GM19395 (cell line): ENCODE measurements around the gene CEACAM19.
"Not testable (repeated sequence)": the region's sequence is repeated elsewhere in the genome, so short reads cannot be mapped to it uniquely, and the experiment has no call there.

Experiments
- ATAC-seq: cut with Tn5 transposase; IDR thresholded peaks from one replicate; pipeline ENCODE4 v1.9.1; 2021; ENCODE audit warnings: mild to moderate bottlenecking, moderate library complexity; ENCODE audit not compliant: unreplicated experiment

The CEACAM19 gene

DNA sequence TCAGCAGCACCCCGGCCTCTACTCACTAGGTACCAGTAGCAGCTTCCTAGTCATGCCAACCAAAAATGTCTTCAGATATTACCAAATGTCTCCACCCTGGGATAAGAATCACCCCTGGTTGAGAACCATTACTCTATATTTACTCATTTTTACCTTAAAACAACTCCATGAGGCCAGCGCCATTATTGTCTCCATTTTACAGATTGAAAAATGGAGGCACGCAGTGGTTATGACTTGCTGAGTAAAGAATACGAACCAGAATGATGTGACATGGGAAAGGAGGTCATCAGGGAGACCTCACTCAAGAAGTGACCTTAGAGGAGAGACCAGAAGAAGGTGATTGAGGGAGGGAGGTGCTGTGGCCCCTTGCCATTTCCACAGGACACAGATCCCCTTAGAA, 2.2 kb downstream of the CEACAM19 start:
- ATAC-seq, result no peak

DNA sequence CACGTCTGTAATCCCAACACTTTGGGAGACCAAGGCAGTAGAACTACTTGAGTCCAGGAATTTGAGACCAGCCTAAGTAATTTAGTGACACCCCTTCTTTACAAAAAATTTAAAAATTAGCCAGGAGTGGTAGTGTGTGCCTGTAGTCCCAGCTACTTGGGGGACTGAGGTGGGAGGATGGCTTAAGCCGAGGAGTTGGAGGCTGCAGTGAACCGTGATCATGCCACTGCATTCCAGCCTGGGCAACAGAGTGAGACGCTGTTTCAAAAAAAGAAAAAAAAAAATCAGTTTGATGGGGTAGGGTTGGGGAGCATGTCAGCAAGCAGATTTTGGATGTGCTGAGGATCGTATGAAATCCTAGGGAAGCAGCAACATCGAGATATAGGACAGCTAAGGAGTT, 4.2 kb downstream of the CEACAM19 start:
- ATAC-seq, result no peak

DNA sequence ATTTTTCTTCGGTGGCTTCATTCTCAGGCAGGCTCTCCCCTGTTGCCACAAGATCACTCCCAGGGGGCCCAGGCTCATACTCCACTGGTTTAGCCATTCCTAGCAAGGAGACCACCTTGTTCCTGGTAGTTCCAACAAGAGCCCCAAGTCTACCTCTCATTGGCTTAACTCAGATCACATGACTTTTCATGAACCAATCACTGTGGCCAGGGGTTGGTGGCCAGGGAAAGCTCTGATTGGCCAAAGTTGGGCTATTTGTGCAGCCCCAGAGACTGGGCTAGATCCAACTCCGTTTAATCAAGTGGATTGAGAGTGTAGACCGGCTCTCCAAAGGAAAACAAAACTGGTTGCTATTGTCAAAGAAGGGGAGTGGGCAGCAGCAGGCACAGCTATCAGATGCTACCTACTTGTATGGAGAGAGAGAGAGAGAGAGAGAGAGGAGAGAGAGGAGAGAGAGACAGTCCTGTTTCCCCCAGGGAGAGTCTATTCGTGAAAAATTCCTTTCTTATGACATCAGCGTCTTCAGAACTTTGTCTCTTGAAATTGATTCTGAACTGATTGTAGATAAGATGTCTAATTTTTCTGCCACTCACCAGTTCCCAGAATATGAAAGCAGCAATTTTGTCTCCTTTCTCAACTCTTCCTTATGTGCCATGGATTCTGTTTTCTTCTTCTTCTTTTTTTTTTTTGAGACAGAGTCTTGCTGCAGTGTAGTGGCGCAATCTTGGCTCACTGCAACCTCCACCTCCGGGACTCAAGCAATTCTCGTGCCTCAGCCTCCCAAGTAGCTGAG, 5.9 kb downstream of the CEACAM19 start:
- no peak for ATAC-seq

DNA sequence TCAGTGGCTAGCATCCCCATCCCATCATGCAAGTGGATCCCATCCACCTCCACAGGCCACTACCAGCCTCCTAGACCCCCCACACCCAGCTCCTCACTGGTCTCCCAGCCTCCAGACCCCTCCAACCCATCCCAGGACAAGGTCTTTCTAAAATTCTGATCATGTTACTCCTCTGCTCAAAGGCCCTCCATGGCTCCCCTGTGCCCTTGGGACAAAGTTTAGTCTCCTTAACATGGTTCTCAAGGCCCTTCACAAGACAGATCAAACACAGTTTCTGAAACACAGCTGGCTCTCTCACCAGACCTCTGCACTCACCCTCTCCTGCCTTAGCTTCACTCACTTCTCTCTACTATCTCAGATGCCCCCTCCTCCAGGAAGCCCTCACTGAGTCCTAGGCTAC, 9.3 kb downstream of the CEACAM19 start:
- no peak for ATAC-seq

DNA sequence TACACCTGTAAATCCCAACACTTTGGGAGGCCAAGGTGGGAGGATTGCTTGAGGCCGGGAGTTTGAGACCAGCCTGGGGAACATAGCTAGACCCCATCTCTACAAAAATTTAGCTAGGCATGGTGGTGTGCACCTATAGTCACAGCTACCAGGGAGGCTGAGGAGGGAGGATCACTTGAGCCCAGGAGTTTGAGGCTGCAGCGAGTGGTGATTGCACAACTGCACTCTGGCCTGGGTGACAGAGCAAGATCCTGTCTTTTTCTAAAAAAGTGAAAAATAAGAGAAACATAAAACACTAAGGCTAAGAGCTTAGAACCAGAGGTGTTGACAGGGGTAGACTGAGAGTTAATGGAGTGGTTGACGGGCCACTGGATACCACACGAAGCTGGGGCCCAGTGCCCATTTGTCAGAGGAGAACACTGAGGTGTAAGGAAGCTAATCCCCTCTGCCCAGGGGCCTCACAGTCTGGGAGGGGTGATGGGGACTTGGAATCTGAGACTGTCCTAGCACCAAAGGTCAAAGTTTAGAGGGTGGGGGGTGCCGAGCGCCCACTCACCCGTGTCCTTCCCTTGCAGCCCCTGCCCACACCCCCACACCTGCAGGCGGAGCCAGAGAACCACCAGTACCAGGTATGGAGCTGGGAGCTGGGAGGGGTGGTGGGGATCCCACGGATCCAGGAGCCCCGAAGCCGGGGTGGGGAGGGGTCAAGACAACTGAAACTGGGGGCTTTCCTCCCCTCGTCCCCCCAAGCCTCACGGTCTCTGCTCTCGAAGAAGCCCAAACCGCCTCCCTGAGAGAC, 10.9 kb downstream of the CEACAM19 start:
- no peak for ATAC-seq

DNA sequence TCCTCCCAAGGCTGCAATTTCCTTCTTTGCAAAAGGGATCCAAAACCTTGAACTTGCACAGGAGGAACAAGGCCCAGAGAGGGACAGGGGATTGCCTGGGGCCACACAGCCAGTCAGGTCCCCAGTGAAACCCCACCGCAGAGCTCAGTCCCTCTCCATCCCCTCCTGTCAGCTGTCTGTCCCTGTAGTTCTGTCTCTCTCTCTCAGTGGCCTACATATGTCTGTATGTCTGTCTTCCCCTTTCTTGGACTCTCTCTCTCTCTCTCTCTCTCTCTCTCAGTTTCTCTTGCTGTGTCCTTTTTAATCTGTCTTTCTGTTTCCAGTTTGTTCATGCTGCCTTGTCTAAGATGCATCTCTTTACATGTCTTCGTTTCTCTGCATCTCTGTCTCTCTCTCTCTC, 11.5 kb downstream of the CEACAM19 start:
- ATAC-seq, result no peak

DNA sequence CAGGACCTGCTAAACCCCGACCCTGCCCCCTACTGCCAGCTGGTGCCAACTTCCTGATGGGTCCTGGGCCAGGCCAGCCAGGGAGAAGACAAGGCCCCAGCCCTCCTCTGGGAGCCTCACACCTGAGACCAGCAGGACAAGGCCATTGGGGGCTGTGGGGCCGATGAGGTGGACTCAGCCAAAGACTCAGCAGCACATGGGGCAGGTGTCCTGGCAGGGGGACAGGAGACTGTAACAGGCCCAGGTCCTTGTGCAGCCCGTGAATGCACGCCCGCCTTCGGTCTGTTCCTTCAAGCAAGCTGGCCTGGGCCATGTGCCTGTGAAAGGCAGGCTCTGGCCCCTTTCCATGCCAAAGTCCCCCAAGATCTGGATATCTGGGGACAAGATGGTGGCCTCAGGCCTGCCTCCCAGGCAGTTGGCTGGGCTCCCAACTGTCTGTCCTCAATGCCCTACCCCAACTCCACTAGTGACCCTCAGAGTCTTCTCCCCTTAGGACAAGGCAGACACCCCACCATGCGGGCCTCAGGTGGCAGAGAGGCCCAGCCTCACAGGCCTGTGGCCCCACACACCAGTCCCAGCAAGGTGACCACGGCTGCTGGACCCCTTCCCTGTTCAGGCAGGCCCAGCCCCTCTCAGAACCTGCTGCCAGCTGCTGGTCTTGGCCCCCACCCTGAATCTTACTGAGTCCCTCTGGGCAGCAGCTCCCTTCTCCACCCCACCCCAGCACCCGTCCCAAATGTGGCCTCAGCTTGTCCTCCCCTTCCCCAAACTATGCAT, 12.3 kb downstream of the CEACAM19 start:
- ATAC-seq, result no peak

DNA sequence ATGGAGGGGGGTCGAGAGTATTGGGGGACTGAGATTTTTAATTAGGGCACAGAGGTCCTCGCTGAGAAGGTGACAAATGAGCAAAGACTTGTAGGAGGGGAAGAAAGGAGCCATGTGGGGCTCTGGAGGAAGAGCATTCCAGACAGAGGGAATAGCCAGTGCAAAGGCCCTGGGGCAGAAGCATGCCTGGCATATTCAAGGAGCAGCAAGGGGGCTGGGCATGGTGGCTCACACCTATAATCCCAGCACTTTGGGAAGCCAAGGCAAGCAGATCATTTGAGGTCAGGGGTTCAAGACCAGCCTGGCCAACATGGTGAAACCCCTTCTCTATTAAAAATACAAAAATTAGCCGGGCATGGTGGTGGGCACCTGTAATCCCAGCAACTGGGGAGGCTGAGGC, 13.1 kb downstream of the CEACAM19 start:
- ATAC-seq, result not testable (repeated sequence)

DNA sequence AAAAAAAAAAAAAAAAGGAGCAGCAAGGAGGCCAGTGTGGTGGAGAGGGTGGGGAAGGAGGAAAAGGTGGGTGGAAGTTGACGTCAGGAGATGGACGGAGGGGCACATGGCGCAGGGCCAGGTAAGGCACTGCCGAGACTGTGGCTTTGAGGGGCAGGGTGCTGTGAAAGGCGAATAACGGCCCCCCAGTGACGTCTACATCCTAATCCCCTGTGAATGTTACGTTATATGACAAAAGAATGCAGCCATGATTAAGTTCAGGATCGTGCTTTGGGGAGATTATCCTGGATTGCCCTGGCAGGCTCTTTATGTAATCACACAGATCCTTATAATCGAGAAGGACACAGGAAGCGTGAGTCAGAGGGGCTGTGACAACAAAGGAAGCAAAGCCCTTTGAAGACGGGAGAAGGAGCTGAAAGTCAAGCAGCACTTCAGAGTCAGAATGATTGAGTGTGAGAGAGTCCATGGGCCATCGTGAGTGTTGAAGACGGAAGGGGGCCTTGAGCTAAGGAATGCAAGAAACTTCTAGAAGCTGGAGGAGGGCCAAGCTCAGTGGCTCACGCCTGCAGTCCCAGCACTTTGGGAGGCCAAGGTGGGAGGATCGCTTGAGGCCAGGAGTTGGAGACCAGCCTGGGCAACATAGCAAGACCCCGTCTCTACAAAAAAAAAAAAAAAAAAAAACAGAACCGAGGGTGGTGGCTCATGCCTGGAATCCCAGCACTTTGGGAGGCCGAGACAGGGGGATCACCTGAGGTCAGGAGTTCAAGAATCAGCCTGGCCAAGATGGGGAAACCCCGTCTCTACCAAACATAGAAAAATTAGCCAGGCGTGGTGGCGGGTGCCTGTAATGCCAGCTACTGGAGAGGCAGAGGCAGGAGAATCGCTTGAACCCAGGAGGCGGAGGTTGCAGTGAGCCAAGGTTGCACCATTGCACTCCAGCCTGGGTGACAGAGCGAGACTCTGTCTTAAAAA, 13.9 kb downstream of the CEACAM19 start:
- no peak for ATAC-seq

DNA sequence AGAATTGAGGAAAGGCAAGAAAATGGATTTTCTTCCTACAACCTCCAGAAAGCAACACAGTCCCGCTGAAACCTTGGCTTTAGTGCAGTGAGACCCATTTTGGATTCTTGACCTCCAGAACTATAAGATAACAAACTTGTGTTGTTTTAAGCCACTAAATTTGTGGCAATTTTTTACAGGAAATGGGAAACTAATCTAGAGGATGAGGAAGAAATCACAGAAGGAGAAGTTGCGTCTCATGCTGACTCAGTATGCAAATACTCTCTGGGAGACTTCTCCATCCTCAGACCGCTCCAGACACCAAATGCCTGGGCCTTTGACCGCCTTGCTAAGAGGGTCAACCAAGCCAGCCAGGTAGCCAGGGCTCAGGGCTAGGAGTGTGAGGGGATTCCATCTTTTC, 14.6 kb downstream of the CEACAM19 start:
- ATAC-seq, result no peak

DNA sequence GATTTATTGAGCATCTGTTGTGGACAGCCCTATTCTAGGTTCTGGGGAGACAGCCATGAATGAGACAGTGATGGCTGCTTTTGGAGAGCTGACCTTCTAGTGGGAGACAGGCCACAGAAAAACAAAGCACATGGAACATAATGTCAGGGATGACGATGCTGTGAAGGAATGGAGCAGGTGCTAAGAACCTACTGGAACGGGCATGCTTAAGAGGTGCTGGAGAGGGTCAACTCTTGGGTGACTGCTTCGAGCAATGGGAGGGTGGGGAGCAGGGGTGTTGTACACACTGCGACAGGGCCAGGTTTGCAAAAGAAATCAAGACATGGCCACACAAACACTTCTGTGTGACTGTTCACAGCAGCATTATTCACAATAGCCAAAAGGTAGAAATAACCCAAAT, 15.6 kb downstream of the CEACAM19 start:
- ATAC-seq, result no peak

DNA sequence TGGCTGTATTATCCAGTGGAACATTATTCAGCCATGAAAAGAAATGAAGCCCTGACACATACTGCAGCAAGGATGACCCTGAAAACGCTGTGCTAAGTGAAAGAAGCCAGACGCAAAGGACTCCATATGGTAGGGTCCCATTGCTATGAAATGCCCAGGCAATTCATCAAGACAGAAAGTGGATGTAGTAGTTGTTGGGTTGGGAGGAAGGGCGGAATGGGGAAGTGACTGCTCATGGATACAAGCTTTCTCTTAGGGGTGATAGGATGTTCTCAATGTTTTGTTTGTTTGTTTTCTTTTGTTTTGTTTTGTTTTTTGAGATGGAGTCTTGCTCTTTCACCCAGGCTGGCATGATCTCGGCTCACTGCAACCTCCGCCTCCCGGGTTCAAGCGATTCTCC, 16.6 kb downstream of the CEACAM19 start:
- ATAC-seq, result no peak

DNA sequence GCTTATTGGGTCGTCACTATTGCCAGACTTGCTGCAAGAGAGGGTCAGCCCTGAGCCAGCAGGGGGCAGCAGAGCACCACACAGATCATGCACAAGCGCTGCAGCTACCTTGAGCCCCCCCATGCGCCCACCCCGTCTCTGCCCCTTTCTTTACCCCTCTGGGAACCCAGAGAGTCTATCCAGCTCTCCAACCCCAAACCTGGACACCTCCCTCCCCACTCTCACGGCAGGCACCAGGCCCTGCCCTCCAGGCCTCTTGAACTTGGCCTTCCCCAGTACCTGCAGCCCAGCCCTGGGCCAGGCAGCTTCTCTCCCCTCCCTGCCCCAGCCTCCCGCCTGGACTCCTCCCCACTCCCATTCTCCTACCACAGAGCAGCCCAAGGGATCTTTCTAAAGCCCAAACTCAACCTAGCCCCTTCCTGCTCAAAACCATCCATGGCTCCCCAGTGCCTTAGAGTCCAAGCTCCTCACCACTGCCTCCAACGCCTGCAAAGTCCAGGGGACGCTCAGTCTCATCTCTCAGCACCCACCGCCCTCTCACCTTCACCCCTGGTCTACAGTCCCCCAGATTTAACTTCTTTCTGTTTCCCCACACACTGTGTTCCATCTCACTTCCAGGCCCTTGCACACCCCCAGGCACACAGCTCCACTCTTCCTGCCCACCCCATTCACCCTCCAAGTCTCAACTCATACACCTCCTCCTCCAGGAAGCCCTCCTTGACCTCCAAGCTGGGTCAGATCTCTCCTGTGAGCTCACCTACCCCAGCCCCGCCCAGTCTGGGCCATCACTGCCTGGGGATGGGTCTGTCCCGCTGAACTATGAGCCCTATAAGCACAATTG, 18.2 kb downstream of the CEACAM19 start:
- ATAC-seq, result no peak

DNA sequence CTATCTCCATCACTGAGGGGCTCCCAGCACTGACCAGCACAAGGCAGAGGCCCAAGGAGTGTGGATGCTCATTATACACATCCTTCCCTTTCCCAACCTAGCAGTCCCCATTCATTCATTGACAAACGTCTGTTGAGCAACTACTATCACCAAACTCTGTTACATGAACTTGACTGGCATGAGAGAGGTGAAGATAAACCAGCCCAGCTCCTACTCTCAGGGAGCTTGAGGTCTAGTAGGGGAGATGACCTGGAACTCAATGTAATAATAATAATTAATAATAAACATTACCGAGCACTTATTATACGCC, 18.8 kb downstream of the CEACAM19 start:
- no peak for ATAC-seq

DNA sequence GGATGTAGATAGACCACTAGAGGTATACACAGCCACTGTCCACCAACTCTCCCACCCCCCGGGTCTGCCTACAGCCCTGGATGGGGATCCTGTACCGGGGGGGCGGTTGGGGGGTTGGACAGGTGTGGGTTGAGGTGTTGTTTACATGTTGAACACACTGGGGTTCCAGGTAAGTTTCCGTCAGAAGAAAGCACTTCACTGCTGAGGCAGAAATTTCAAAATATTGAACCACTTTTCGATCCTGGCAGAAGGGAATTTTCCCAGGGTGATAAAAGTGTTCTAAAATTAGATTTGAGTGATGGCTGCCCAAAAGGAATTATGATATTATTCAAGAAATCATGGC, 21.1 kb downstream of the CEACAM19 start:
- ATAC-seq, result no peak

DNA sequence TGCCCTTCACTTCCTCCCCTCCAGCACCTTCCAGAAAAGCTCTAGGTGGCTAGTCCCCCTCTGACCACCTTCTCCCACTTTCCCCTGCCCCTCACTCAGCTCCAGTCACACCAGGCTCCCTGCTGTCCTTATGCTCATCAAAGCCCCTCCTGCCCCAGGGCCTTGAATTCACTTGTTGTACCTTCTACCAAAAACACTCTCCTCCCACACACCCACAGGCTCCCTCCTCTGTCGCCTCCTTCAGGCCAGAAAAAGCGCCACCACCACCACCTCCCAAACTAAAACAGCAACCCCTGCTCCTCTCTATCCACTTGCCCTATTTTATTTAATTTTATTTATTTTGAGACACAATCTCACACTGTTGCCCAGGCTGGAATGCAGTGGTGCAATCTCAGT, 22.9 kb downstream of the CEACAM19 start:
- ATAC-seq, result no peak

DNA sequence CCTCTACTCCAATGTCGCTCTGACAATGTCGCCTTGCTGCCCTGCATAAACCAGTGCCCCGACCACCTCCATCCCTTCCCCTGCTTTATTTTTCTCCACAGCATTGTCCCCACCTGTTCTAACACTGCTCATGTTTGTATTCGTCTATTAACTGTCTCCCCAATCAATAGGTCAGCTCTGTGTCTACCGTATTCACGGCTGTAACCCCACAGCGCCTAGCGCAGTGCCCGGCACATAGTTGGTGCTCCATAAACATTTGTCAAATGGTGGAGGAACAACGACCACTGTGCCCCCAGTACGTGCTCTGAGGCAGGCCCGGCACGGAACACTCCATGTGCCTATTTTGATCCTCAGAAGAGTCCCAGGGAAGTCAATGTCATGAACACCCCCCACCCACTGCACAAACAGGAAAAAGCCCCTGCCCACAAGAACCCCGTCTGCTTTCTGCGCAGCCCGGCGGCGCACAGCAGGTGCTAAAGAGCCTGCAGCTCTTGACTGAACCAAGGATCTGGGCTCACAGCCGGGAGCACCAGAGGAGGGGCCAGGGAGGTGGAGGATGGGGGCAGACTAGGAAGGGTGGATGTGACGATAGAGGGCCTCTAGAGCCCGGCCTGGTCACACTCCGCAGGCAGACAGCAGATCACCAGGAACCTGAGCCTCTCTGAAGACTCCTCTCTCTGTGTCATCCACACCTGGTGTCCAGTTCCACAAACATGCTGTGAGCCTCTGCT, 25.8 kb downstream of the CEACAM19 start:
- no peak for ATAC-seq

DNA sequence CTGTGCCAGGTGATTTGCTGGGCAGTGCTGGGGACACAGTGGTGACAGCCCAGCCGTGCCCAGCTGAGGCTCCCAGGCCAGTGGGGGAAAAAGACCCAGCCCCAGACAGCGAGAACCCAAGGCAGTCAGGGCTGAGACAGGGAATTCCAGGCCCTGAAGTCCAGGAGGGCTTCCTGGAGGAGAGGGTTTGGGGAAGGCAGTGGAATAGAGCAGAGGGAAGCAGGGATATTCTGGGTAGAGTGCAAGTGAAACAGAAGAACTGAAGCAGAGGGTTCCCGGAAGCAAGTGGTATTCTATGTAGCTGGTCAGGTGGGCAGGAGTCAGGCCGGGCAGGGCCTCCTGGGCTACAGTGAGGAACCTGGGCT, 26.4 kb downstream of the CEACAM19 start:
- no peak for ATAC-seq

DNA sequence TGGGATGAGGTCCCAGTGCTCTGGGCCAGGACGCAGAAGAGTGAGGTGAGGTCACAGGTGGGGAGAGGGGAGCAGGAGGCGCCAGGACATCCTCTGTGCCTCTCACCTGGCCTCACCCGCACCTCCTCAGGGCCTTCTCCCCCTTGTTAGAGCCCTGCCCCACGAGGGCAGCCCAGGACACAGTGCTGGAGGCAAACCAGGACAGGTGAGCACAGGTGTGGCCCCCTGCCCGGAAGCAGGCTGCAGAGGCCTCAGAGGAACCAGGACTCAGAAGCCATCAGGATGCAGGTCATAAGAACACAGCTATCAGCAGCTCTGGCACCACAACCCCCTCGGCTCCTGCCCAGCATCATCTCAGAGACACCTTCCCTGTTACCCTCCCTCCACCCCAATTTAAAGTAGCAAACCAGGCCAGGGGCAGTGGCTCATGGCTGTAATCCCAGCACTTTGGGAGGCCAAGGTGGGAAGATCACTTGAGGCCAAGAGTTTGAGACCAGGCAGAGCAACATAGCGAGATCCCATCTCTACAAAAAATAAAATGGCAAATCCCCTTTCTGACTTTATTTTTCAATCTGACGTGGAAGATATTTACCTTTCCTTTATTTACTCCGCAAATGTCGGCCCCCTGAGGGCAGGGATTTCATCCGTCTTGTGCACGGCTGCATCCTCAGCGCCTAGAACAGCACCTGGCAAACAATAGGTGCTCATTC, 27.4 kb downstream of the CEACAM19 start, which contains the start of gene CEACAM16:
Gene CEACAM16 (plus strand): TSS at position 660 of the 710 bp plus-strand sequence. CDS start 2,306 bp downstream, outside the sequence.
- no peak for ATAC-seq
